ENCODE data around the gene HYOU1. TPM values are rescaled to one million over a fixed set of nuclear protein-coding genes. Genes with fewer than 3 reads are reported as not detected.
A peak's percentile ranks its signal among the peaks of the same experiment; 100 is the strongest.

The HYOU1 gene
- total and polyA plus RNA-seq, 2 donors from 2014 or later, result 69.0 to 187 TPM

DNA sequence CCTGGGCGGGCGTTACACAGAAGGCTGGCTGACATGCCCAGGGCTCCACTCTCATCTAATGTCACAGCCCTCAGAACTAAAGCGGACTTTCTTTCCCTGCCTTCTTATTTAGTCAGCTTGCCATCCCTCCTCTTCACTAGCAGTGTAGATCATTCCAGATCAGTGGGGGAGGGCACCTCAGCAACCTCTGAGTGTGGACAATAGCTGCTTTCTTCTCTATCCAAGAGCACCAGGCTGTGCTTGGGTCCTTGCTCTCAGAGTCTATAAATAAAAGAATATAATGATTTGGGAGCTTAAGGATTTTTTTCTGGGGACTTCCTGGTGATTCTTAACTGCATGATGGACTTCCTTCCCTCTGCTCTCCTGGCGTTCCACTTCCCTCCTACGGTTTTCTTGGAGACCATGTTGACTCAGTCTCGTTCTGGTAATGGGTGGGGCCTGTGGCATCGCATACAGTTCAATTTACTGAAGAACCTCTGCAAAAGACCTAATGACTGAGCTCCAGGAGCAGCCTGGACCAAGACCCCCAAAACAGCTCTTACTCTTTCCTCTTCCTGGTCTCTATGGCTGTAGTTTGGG lies 24.8 kb upstream of the HYOU1 start:
- no peaks in the 10 kb centered on the region for H3K9me3 ChIP-seq (ENCODE audit: control insufficient read depth in 2 of 3, insufficient read depth in 1 of 3, low read length in 3 of 3)
- peaks cover 0 to 10% (median 3%) of the 10 kb centered on the region in 3 donors for H3K4me1 ChIP-seq (ENCODE audit: control insufficient read depth in 2 of 3, insufficient read depth in 2 of 3, low read depth in 1 of 3, low read length in 3 of 3)
- peaks cover 2 to 49% (median 38%) of the 10 kb centered on the region in 3 donors for H3K36me3 ChIP-seq (ENCODE audit: control insufficient read depth in 2 of 3, insufficient read depth in 3 of 3, low read length in 3 of 3)
- no peaks in the 10 kb centered on the region for H3K27me3 ChIP-seq (ENCODE audit: control insufficient read depth, insufficient read depth, low read length)
- no peak overlapping the region for H3K4me3 ChIP-seq (ENCODE audit: low read length in 3 of 3)
- no peak overlapping the region for H3K27ac ChIP-seq (ENCODE audit: low read depth in 2 of 2, low read length in 2 of 2)
- DNase-seq (no peak), FAIRE-seq (no peak)
- TF ChIP-seq CTCF (IDR thresholded peaks at IDR 0.05; ENCODE audit: borderline replicate concordance, extremely low read depth, insufficient read depth), result no peak
- no peak overlapping the region for H3K9ac ChIP-seq (ENCODE audit: low read length in 3 of 3)
- intact Hi-C loops (cut with DNase I), result no loop called here

GRCh38 chr11:119078675-119079420 lies 21.8 kb upstream of the HYOU1 start:
- intact Hi-C loops (cut with DNase I), result no loop called here
- Histone ChIP-seq H3K36me3 (ENCODE audit: control insufficient read depth in 2 of 3, insufficient read depth in 3 of 3, low read length in 3 of 3) (peaks cover 2 to 59% (median 43%) of the 10 kb centered on the region in 3 donors), H3K27ac (ENCODE audit: low read depth in 2 of 2, low read length in 2 of 2) (no peak overlapping the region), H3K9ac (ENCODE audit: low read length in 3 of 3) (no peak overlapping the region), H3K4me3 (ENCODE audit: low read length in 3 of 3) (no peak overlapping the region), H3K4me1 (ENCODE audit: control insufficient read depth in 2 of 3, insufficient read depth in 2 of 3, low read depth in 1 of 3, low read length in 3 of 3) (no peaks in the 10 kb centered on the region), H3K9me3 (ENCODE audit: control insufficient read depth in 2 of 3, insufficient read depth in 1 of 3, low read length in 3 of 3) (no peaks in the 10 kb centered on the region), H3K27me3 (ENCODE audit: control insufficient read depth, insufficient read depth, low read length) (no peaks in the 10 kb centered on the region)
- DNase-seq, result peak in 1 of 5 donors; percentile 65
- FAIRE-seq, result no peak
- TF ChIP-seq CTCF (IDR thresholded peaks at IDR 0.05; ENCODE audit: borderline replicate concordance, extremely low read depth, insufficient read depth), result no peak

DNA sequence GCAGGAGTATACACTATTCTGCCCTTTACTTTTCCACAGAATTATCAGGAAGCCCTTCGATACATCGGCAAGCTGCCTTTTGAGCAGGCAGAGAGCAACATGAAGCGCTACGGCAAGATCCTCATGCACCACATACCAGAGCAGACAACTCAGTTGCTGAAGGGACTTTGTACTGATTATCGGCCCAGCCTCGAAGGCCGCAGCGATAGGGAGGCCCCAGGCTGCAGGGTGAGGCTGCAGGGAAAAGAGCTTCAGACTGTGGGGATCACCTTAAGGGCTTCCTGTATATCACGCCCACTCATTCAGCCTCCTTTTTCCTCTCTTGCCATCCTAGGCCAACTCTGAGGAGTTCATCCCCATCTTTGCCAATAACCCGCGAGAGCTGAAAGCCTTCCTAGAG lies 20.8 kb upstream of the HYOU1 start:
- H3K9me3 ChIP-seq (ENCODE audit: control insufficient read depth in 2 of 3, insufficient read depth in 1 of 3, low read length in 3 of 3), result no peaks in the 10 kb centered on the region
- no peaks in the 10 kb centered on the region for H3K27me3 ChIP-seq (ENCODE audit: control insufficient read depth, insufficient read depth, low read length)
- intact Hi-C loops (cut with DNase I), result no loop called here
- DNase-seq (peak in 1 of 5 donors; percentile 14), FAIRE-seq (no peak)
- H3K4me3 ChIP-seq (ENCODE audit: low read length in 3 of 3), result no peak overlapping the region
- H3K4me1 ChIP-seq (ENCODE audit: control insufficient read depth in 2 of 3, insufficient read depth in 2 of 3, low read depth in 1 of 3, low read length in 3 of 3), result no peaks in the 10 kb centered on the region
- no peak overlapping the region for H3K27ac ChIP-seq (ENCODE audit: low read depth in 2 of 2, low read length in 2 of 2)
- no peak for TF ChIP-seq CTCF (IDR thresholded peaks at IDR 0.05; ENCODE audit: borderline replicate concordance, extremely low read depth, insufficient read depth)
- no peak overlapping the region for H3K9ac ChIP-seq (ENCODE audit: low read length in 3 of 3)
- peaks cover 2 to 69% (median 53%) of the 10 kb centered on the region in 3 donors for H3K36me3 ChIP-seq (ENCODE audit: control insufficient read depth in 2 of 3, insufficient read depth in 3 of 3, low read length in 3 of 3)
